Glomerular visceral epithelial cell (primary cell): Measurements from ENCODE around the gene JPH3.

Experiments used
- DNase-seq: peaks from one replicate; pipeline ENCODE4 v3.0.0-alpha.2; 2016; ENCODE audit errors: extremely low spot score

Gene JPH3

GRCh38 chr16:87653234-87653633, 50.9 kb downstream of the JPH3 start:
- DNase-seq, result no peak

- DNase-seq, result no peak
Measured at GRCh38 chr16:87654826-87655225, 52.5 kb downstream of the JPH3 start.

GRCh38 chr16:87656328-87656727, 54.0 kb downstream of the JPH3 start:
- DNase-seq, result no peak

GRCh38 chr16:87657621-87658192, 55.4 kb downstream of the JPH3 start:
- DNase-seq, result peak; percentile 6

- no peak for DNase-seq
Measured at GRCh38 chr16:87658564-87659225, 56.4 kb downstream of the JPH3 start.

- peak; percentile 27 for DNase-seq
Measured at GRCh38 chr16:87661561-87661960, 59.3 kb downstream of the JPH3 start.

GRCh38 chr16:87662254-87663204, 60.2 kb downstream of the JPH3 start:
- no peak for DNase-seq

GRCh38 chr16:87664792-87665191, 62.5 kb downstream of the JPH3 start:
- DNase-seq, result no peak

GRCh38 chr16:87665193-87665592, 62.9 kb downstream of the JPH3 start:
- DNase-seq, result no peak

GRCh38 chr16:87666919-87667318, 64.6 kb downstream of the JPH3 start:
- DNase-seq, result no peak

- DNase-seq, result no peak
Measured at GRCh38 chr16:87667443-87667842, 65.1 kb downstream of the JPH3 start.

GRCh38 chr16:87667946-87668345, 65.6 kb downstream of the JPH3 start:
- no peak for DNase-seq

GRCh38 chr16:87669672-87670071, 67.4 kb downstream of the JPH3 start:
- no peak for DNase-seq

- no peak for DNase-seq
Measured at GRCh38 chr16:87671221-87671620, 68.9 kb downstream of the JPH3 start.

GRCh38 chr16:87671715-87672270, 69.5 kb downstream of the JPH3 start:
- DNase-seq, result no peak

GRCh38 chr16:87674419-87674818, 72.1 kb downstream of the JPH3 start:
- DNase-seq, result no peak

- DNase-seq, result no peak
Measured at GRCh38 chr16:87675111-87675719, 72.9 kb downstream of the JPH3 start.

GRCh38 chr16:87677830-87678229, 75.5 kb downstream of the JPH3 start:
- no peak for DNase-seq

GRCh38 chr16:87678618-87679017, 76.3 kb downstream of the JPH3 start:
- peak; percentile 18 for DNase-seq

GRCh38 chr16:87679593-87680271, 77.4 kb downstream of the JPH3 start:
- no peak for DNase-seq

GRCh38 chr16:87680272-87680644, 78.0 kb downstream of the JPH3 start:
- DNase-seq, result no peak
